Measurements from ENCODE around the gene LMTK2.

DNA sequence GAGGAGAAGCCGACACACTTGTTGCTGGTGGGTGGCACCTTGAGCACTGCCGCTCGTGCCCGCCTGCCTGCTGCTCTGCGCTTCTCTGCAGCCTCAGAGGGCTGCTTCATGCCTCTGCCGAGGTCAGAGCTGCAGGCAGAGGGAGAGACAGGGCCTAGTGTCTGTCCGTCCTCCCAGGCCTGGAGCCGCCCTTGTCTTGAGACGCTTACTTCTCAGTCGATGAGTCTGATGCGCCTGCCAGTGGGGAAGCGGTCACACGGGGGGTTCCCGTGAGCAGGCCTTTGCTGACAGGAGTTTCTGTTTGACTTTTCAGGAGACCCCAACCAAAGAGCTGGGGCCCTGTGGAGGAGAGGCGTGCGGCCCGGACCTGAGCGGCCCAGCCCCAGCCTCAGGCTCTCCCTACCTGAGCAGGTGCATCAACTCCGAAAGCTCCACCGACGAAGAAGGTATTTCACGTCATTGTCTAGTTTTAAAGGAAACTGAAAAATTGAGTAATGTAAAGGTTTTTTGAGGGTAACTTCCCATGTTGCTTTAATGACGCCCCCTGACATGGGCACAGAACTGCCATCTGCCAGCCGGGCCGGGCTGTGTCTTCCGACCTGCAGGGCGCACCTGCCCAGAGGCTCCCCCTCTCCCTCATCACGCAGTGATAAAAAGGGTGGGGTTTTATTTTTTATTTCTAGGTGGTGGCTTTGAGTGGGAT, 96.8 kb downstream of the LMTK2 start:
- TF ChIP-seq, protein P1, sequence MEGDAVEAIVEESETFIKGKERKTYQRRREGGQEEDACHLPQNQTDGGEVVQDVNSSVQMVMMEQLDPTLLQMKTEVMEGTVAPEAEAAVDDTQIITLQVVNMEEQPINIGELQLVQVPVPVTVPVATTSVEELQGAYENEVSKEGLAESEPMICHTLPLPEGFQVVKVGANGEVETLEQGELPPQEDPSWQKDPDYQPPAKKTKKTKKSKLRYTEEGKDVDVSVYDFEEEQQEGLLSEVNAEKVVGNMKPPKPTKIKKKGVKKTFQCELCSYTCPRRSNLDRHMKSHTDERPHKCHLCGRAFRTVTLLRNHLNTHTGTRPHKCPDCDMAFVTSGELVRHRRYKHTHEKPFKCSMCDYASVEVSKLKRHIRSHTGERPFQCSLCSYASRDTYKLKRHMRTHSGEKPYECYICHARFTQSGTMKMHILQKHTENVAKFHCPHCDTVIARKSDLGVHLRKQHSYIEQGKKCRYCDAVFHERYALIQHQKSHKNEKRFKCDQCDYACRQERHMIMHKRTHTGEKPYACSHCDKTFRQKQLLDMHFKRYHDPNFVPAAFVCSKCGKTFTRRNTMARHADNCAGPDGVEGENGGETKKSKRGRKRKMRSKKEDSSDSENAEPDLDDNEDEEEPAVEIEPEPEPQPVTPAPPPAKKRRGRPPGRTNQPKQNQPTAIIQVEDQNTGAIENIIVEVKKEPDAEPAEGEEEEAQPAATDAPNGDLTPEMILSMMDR (IDR thresholded peaks at IDR 0.05) = no peak
- no peak for TF ChIP-seq POLR2AphosphoS5 (IDR thresholded peaks at IDR 0.05)
